Transverse colon (tissue), 3 donors: ENCODE results near the gene AGAP1.

Experiments
- CTCF ChIP-seq, 5 experiments: fragments of 200-600 bp in 3 of 5; fragments of 450-650 bp in 2 of 5; sonication (generic) in 3 of 5; IDR thresholded peaks; 1 replicate in 2 of 5; 2 replicates in 3 of 5; pipeline ENCODE4 v1.5.1; 2016 to 2017; ENCODE audit warnings: antibody characterized with exemption in 5 of 5, inconsistent platforms in 3 of 5, mild to moderate bottlenecking in 2 of 5, moderate library complexity in 1 of 5
- EP300 ChIP-seq: sonication (generic); formaldehyde crosslinking; IDR thresholded peaks from one replicate; pipeline ENCODE4 v1.6.1; 2017; ENCODE audit warnings: antibody characterized with exemption, low read depth

DNA sequence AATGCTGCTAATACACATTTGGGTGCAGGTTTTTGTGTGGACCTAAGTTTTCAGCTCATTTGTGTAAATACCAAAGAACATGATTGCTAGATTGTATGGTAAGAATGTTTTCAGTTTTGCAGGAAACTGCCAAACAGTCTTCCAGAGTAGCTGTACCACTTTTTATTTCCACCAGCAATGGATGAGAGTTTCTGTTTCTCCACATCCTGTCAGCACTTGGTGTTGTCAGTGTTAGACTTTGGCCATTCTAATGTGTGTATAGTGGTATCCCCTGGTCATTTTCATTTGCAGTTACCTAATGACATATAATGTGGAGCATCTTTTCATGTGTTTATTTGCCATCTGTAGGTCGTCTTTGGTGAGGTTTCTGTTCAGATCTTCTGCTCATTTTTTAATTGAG is 337.9 kb downstream of the AGAP1 start:
- TF ChIP-seq CTCF (IDR thresholded peaks at IDR 0.05) (no peak), EP300 (no peak)
